HG03558 (cell line): ENCODE results near the gene ZPBP2.

ENCODE experiments used
- ATAC-seq: cut with Tn5 transposase; IDR thresholded peaks from one replicate; pipeline ENCODE4 v1.9.1; 2021; ENCODE audit warnings: moderate number of reproducible peaks; ENCODE audit not compliant: unreplicated experiment; ENCODE audit errors: extremely low read depth

ZPBP2 gene

GRCh38 chr17:39903158-39903884, 35.3 kb downstream of the ZPBP2 start:
- ATAC-seq = no peak

DNA sequence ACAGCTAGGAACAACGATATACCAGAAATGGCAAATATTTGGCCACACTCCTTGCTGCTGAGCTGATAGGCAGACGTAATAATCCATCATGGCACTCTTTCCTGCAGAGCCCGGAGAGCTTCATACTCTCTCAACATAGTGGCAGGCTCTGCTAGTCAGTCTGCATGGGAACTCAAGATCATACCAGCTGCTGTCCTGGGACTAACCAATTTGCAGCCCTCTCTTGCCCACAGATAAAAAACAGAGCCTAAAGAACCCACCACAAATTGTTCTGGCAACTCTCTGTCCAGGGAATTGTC, 36.9 kb downstream of the ZPBP2 start:
- no peak for ATAC-seq

DNA sequence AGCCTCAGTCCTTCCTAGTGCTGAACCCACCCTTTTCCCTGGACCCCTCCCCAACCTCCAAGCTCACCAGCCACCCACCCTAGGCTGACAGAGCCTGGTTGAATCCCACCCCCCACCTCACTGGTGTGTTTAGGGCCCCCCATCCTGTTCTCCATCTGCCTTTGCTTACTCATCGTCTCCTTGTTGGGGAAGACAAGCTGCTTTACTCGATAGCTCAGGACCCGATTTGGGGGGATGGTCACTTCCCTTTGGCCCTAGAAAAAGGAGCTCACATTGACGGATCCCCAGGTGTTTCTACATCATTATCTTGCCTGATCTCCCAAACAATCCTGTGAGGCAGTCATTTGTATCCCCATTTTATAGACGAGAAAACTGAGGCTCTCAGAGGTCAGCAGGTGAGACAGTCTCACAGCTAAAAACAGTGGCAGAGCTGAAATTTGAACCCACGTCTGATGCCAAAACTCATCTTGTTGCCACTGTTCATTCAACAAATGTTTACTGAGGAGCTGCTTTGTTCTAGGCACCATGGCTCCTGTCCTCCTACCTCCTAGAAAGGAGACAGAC, 40.9 kb downstream of the ZPBP2 start:
- ATAC-seq = no peak

DNA sequence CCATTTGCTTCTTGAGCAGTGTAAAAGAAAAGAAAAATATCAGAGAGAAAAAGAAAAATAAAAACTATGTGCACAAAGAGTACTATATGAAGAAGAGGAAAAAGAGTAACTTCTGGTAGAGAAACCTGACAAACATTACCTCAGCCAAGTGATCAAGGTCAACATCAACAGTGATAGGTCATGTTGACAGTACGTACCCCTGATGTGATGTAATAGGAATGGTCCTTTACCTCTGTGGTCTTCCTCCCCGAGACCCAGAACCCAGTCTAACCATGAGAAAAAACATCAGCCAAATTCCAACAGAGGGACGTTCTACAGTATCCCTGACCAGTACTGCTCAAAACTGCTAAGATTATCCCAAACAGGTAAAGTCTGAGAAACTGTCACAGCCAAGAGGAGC, 46.0 kb downstream of the ZPBP2 start:
- no peak for ATAC-seq

DNA sequence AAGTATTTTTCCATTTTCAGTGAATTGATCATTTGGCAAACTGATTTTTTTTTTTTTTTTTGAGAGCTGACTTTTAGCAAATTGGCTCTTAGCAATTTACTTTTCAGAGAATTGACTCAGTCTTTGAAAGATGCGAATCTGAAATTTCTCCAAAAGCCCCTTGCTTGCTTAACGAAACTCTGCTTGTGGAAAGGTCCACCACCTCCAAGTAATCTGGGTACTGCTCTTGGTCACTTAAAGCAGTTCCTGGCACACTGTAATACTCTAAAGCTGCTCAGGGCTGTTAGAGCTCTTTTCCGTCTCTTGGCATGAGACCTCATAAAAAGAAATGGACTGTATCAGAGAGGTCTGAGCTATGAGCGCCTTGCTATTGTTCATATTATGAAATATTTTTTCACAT, 47.6 kb downstream of the ZPBP2 start:
- ATAC-seq = no peak

DNA sequence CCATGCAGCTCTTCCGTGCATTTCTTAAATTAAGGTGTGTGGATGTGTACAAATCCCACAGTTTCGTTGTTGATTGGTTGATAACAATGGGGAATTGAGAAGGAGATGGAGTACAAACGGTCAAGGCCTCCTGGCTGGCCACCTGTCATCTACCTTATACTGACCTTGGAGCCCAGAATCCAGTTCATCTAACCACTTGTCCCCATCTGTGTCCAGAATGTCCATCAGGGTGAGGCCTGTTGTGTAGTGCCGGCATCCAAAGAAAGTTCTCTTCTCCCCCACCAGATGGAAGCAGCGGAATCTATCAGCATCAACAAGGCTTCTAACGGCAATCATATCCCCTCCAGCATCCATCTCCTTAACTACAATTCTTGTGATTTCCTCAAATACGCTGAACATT, 48.9 kb downstream of the ZPBP2 start:
- ATAC-seq = no peak

GRCh38 chr17:39919087-39919683, 51.2 kb downstream of the ZPBP2 start:
- ATAC-seq = no peak

DNA sequence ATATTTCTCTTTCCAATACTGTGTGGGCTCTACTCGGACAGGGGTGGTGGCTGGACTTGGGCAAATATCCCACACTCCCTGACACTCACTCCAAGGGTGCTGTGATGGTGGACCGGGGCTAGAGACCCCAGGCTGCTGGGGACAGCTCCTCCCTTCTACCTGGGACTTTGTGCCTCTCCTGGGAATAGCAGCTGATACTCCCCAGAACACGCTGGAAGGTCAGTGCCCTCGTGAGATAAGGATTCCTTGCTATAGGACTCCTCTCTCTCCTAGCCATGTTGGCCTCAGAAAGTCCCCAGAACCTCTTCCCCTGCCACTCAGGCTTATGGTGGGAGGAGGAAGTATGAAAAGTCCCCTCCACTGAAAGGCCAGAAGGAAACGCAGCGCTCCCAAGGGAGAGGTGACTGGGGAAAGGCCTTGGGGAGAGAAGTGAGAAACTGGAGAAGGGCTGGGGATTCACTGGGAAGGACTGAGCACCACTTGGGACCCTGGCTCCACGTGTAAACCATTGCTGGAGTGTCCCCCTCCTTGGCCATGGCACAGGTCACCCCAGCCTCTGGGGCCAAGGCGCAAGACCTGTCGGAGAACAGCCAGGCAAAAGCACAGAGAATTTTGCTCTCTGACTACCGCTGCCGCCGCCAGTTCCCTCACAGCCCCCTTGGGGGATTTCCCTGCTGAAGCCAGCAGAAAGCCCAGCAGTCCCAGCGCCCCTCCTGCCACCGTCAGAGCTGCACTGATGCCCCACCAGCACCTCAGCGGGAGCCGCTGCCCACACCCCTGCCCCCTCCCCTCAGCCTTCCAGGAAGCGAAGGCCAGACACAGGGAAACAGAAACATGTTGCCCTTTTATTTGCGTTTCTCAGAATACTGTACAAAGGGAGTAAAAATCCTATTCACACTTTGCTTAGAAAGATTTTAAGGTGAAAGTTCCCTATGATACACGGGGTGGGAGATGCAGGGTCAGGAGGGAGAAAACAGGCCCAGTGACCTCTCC, 52.5 kb downstream of the ZPBP2 start:
- no peak for ATAC-seq

- no peak for ATAC-seq
These were observed 53.3 kb downstream of the ZPBP2 start for GRCh38 chr17:39921323-39921722.

DNA sequence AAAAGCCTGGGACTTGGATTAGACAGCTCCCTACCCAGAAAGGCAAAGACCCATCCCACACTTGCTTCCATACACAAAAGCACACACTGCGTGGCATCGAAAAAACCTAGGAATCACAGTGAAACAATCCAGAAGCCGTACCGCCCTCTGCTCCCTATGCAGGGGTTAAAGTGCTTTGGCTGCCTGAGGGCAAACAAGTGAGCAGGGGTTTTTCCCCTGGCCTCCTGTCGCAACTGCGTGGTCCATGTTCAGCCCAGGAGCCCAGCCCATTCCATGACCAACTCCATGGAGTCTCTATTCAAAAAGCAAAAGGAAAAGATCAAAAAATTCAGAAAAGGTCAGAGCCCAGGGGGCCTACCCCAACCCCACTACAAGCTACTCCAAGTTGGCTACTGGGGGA, 54.0 kb downstream of the ZPBP2 start:
- ATAC-seq = no peak

DNA sequence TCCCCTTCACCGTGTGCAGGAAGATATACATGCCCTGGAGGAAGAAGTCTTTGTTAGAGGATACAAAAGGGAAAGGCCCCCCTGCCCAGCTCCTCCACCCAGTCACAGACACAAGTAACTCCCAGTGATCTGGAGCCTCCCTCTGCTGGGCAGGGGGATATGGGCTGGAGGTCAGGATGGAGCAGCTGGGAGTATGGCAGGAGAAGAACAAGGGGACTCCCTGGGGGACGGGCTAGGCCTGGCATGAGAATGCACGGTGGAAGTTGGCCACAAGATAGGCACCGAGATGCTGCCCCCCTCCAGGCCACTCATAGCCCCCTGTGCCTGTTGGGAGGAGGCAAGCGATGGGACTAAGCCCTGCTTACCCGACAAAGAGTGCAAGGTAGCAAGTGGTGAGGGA, 55.2 kb downstream of the ZPBP2 start:
- no peak for ATAC-seq

DNA sequence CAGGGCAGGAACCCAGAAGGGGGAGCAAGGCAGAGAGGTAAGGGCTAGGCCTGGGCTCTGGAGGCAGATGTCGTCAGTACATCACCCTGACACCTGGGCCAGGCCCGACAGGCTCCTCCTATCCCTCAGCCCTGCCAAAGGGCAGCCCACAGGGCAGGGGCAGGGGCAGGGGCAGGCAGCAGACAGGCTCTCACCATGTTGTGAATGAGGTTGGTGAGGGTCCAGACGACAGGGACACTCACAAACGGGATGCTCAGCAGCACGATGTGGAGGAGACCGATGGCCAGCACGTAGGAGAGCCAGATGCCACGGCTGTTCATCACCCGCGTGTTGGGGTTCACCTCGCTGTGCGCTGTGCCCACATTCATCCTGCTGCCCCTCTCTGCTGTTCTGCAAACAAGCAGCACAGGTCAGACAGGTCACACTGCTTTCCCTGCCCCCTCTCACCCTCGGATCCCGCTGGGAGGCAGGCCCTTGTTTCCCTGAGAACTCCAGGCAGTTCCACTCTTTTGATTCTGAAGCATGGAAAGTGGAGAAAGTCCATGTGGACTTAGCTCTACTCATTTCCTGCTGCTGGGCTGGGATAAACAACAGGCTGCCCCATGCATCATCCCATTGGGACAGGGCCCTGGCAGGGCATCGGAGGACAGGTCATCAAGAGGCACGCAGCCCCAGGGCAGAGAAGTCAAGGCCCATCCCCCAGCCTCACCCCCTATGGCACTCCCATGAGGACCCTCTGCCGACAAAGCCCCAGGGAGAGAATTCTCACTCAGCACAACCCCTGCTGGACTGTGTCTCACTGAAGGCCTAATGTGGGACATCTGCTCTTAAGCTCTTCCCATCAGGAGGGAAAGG, 56.1 kb downstream of the ZPBP2 start:
- ATAC-seq = no peak

DNA sequence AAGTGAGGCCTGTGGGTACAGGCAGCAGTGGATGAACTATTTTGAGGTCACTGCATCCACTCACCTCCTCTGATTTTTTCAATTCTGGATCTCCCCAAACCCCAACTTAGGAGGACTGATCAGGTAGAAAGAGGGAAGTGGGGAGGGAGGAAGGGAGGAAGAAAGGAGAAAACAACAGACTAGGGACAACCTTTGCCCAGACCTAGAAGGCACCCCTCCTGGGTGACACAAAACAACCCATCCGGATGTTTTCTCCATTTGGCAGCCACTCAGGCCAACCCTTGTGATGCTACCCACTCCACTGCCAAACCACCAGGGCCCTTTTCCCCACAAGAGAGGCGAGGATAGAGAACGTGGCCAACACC, 56.7 kb downstream of the ZPBP2 start:
- no peak for ATAC-seq

DNA sequence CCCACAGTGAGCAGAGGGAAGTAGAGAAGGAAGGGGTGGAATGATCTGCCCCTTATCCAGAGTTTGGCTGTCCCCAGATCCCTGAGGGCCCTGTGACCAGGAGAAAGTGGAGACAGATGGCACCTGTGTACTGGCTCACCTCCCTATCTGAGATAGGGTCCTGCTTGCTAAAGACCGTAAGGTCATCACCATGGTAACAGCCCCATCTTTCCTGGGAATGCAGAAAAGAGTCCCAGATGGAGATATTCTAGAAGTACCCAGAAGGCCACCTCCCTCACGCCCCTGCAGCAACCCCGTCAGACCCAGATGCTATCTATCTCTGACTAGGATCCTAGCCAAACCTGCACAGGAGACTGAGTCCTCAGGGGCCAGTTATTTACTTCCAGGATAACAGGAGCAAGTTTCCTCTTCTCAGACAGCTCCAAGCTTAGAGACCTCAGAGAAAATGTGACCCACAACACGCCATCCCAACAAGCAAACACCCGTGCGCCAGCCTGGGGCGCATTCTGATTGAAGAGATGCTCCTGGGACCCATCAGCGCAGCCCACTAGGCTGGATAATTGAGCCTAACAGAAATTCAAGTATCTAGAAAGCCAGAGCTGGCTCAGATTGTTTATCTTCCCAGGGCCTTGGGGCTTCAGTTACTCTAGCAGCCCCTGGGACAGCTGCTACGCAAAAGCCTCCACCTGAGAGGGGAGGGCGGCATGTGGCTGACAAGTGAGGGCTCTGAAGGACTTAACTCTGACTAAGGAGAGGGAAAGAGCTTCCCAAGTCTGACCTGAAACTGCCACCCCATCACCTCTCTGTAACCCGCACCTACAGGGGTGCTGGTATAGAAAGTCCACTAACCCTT, 57.5 kb downstream of the ZPBP2 start:
- no peak for ATAC-seq

- no peak for ATAC-seq
These were observed 58.2 kb downstream of the ZPBP2 start for GRCh38 chr17:39926135-39926587.

GRCh38 chr17:39926588-39927100, 58.6 kb downstream of the ZPBP2 start:
- no peak for ATAC-seq
